Measurements from ENCODE around the gene POU1F1. TPM values are rescaled to one million over a fixed set of nuclear protein-coding genes. Genes with fewer than 3 reads are reported as not detected.

The POU1F1 gene
- total and polyA plus RNA-seq, 12 donors = not detected

DNA sequence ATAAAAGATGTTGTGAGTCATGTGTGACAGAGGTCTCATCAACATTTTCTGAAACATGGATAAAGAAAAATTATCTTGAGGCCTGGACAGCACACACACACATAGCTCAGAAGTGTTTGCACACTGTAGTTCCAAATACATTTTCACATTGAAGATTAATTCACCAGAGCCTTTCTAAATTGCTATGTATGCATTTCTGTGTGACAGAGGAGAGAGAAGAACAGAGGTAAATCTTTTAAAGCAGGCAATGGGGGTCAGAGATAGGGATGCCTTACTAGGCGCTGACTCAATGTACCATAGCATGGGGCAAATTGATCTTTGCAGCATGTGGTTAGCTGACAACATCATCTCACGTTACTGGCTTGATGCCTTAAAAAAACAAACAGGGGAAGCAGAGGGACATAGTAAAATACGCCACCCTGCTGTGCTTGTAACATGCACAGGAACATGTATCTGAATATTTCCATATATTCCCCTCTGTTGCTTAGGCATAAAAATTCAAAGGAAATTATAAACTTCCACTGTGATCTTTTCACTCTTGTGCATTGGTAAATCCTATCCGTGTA, 7.7 kb downstream of the POU1F1 start:
- Histone ChIP-seq H3K36me3 (replicated peaks in 1 of 2) (no peaks in the 10 kb centered on the region), H3K4me3 (no peak overlapping the region), H3K27me3 (no peaks in the 10 kb centered on the region), H3K9me3 (replicated peaks in 1 of 3) (no peaks in the 10 kb centered on the region), H3K27ac (no peak overlapping the region), H3K4me1 (replicated peaks in 1 of 2) (no peaks in the 10 kb centered on the region)
- no peak for DNase-seq
- WGBS, 4 donors = 74 to 89% (median 84%) methylated on average over 4 of the region's 4 CpGs
- intact Hi-C loops (cut with DNase I) = no loop called here
- no peak for TF ChIP-seq POLR2A (IDR thresholded peaks at IDR 0.05)
- TF ChIP-seq CTCF (IDR thresholded peaks at IDR 0.05) = no peak

GRCh38 chr3:87267953-87268645, 8.3 kb downstream of the POU1F1 start:
- 67 to 79% (median 75%) methylated on average over 8 of the region's 8 CpGs for WGBS, 4 donors
- Histone ChIP-seq H3K4me1 (replicated peaks in 1 of 2) (no peaks in the 10 kb centered on the region), H3K36me3 (replicated peaks in 1 of 2) (no peaks in the 10 kb centered on the region), H3K27ac (no peak overlapping the region), H3K9me3 (replicated peaks in 1 of 3) (no peaks in the 10 kb centered on the region), H3K4me3 (no peak overlapping the region), H3K27me3 (no peaks in the 10 kb centered on the region)
- intact Hi-C loops (cut with DNase I) = no loop called here
- TF ChIP-seq CTCF (IDR thresholded peaks at IDR 0.05) (no peak), POLR2A (IDR thresholded peaks at IDR 0.05) (no peak)
- peak in 2 of 7 donors; percentile 11 to 31 for DNase-seq

DNA sequence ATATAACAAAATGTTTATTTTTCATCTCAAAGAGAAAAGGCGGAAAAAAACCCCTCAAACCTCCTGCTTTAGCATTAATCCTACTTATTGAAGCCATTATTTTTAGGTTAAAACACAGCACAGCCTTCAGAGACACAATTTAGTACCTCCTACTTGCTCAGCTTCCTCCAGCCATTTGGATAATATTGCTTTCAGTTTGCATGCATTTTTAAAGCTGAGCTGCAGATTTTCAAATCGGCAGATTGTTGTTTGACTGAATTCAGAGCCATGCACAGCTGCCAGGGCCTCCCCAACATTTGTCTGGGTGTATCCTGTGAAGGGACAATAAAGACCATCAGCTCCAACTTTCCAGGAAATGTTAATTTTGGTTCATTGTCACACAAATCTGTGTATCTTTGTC, 14.5 kb downstream of the POU1F1 start:
- H3K4me3 ChIP-seq = no peak overlapping the region
- intact Hi-C loops (cut with DNase I) = no loop called here
- H3K27ac ChIP-seq = no peak overlapping the region
- H3K27me3 ChIP-seq = no peaks in the 10 kb centered on the region
- H3K9me3 ChIP-seq (replicated peaks in 1 of 3) = no peaks in the 10 kb centered on the region
- no peaks in the 10 kb centered on the region for H3K36me3 ChIP-seq (replicated peaks in 1 of 2)
- TF ChIP-seq POLR2A (IDR thresholded peaks at IDR 0.05) (no peak), CTCF (IDR thresholded peaks at IDR 0.05) (no peak)
- no peaks in the 10 kb centered on the region for H3K4me1 ChIP-seq (replicated peaks in 1 of 2)
- DNase-seq = no peak
- 69 to 78% (median 74%) methylated on average over 2 of the region's 2 CpGs for WGBS, 4 donors

DNA sequence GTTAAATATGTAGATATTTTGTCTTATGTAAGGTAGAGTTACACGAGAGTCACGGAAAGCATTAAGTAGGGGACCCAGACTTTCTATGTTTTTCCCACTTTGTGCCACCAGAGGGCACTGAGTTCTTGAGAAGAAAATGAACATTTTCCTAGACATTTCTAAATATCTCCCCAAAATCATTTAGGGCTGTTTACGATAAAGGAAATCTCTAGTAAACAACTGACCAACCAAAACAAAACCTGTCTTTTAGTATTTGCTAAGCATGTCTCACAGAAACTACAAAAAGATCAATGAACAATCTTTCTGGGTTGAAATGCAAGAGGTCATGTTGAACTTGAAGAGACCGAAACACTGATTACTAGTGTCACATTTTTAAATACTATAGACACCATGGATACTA, 16.1 kb downstream of the POU1F1 start:
- no peak for TF ChIP-seq POLR2A (IDR thresholded peaks at IDR 0.05)
- peak; percentile 44 to 65 (median 48) for TF ChIP-seq CTCF (IDR thresholded peaks at IDR 0.05)
- peak; percentile 29 to 70 (median 37) for DNase-seq
- Histone ChIP-seq H3K4me3 (no peak overlapping the region), H3K27ac (no peak overlapping the region), H3K27me3 (no peaks in the 10 kb centered on the region), H3K36me3 (replicated peaks in 1 of 2) (no peaks in the 10 kb centered on the region), H3K4me1 (replicated peaks in 1 of 2) (no peaks in the 10 kb centered on the region), H3K9me3 (replicated peaks in 1 of 3) (no peaks in the 10 kb centered on the region)
- 31 to 36% (median 34%) methylated on average over 4 of the region's 4 CpGs for WGBS, 4 donors
- intact Hi-C loops (cut with DNase I) = no loop called here

Data from adrenal gland (tissue), 12 donors.